Omental fat pad (tissue), 4 donors: ENCODE measurements around the gene CEBPB. TPM values are rescaled to one million over a fixed set of nuclear protein-coding genes. Genes with fewer than 3 reads are reported as not detected.

Experiments
- ATAC-seq: fragments of 150-250 bp; one replicate; pipeline ENCODE4 v1.9.1; 2016; ENCODE audit warnings: mild to moderate bottlenecking, moderate library complexity; ENCODE audit not compliant: low FRiP score
- DNase-seq: peaks from one replicate; pipeline ENCODE4 v3.0.0-alpha.2; 2019; ENCODE audit warnings: low spot score
- CTCF ChIP-seq, 3 donors: fragments of 450-650 bp; IDR thresholded peaks; one replicate each; pipeline ENCODE4 v1.5.1; 2016 to 2017; ENCODE audit warnings: antibody characterized with exemption in 3 of 3, mild to moderate bottlenecking in 3 of 3, moderate library complexity in 2 of 3
- total RNA-seq, 4 donors: library from RNA; depleted of rRNA; stranded (reverse); fragments of >200 nt; gene quantifications; one replicate each; pipeline ENCODE4 v1.1.0, GENCODE V29; 2016

CEBPB gene
- total RNA-seq, 4 donors from 2014 or later: 158 to 345 (median 227) TPM

GRCh38 chr20:50232651-50233324 lies 42.2 kb downstream of the CEBPB start:
- no peak for TF ChIP-seq CTCF (IDR thresholded peaks at IDR 0.05)
- no peak for ATAC-seq
- DNase-seq: no peak

- peak; percentile 24 for ATAC-seq
- DNase-seq: no peak
- no peak for TF ChIP-seq CTCF (IDR thresholded peaks at IDR 0.05)
Observed at GRCh38 chr20:50233325-50234212, 42.9 kb downstream of the CEBPB start.

- ATAC-seq: peak; percentile 3
- no peak for DNase-seq
- TF ChIP-seq CTCF (IDR thresholded peaks at IDR 0.05): no peak
Observed at GRCh38 chr20:50234288-50234687, 43.7 kb downstream of the CEBPB start.

DNA sequence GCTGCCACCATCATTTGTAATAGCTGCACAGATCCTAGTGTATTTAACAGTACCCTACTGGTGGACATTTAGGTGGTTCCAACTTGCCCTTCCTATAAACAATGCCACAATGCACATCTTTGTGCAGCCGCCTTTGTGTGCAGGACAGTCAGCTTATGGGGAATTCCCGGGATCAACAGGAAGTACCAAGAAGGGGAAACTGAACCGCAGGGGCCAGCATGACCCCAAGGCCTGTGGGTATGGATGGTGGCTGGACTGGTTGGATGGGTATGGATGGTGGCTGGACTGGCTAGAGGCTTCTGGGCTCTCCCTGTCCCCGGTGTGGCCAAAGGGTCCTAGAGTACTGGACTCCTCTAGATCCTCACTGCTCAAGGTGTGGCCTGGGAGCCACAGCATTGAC lies 46.7 kb downstream of the CEBPB start:
- ATAC-seq: no peak
- DNase-seq: no peak
- no peak for TF ChIP-seq CTCF (IDR thresholded peaks at IDR 0.05)

DNA sequence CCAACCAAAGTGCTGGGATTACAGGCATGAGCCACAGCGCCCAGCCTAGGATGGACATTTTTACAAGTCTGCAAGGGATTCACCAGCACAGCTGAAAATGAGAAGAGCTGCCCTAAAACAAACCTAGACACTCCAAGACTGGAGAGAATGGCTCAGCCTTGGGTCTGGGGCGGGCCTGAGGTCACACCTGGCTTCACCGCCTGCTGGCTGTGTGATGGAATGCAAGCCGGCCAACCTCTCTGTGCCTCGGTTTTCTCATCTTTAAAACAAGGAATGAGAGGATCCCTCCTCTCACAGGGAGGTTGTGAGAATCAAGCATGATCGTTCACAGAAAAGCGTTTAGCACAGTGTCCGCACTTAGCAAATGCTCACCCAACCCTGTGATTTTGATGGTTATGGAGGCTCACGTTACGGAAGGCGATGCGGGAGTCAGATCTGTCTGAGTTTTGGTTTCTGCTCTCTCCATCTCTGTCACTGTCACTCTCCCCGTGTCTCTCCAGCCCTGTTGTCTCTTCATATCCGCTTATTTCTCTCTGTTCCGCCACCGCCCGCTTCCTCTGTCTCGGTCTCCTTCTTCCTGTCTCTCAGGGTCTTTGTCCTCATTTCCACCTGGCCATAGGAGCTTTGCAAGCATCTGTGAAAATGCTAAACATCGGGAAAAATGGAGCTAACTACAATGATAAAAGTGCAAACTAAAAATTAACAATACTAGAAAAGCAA lies 47.6 kb downstream of the CEBPB start:
- ATAC-seq: no peak
- TF ChIP-seq CTCF (IDR thresholded peaks at IDR 0.05): no peak
- no peak for DNase-seq

DNA sequence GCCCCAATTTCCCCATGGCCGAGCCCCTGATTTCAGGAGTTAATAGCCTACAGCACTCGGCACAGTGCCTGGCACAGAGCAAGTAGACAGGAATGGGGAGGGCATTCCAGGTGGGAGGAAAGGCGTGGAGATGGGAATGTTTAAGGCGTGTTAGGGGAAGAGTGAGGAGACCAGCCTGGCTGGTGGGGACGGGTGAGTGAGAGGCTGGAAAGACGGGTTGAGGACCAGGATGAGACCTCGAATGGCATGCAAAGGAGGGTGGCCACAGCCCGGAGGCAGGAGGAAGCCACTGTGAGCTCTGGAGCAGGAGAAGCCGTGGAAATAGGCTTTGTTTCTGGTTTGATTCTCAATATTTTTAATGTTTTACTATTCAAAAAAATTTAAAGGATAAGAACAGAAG lies 49.5 kb downstream of the CEBPB start:
- no peak for TF ChIP-seq CTCF (IDR thresholded peaks at IDR 0.05)
- DNase-seq (no peak), ATAC-seq (no peak)
